Peyer's patch (tissue), 4 donors: ENCODE results near the gene SPDYE4. TPM values are rescaled to one million over a fixed set of nuclear protein-coding genes. Genes with fewer than 3 reads are reported as not detected.

Source experiments
- DNase-seq, 3 donors: peaks; one replicate each; pipeline ENCODE4 v3.0.0-alpha.2; 2017 to 2019
- H3K27ac ChIP-seq, 4 donors: fragments of 200-600 bp; sonication (generic); one replicate each; pipeline ENCODE4 v1.5.1; 2016 to 2019
- H3K27me3 ChIP-seq, 2 donors: fragments of 200-600 bp; sonication (generic); one replicate each; pipeline ENCODE4 v1.5.1; 2019
- H3K36me3 ChIP-seq, 3 donors: fragments of 200-600 bp; sonication (generic); one replicate each; pipeline ENCODE4 v1.5.1; 2016 to 2019
- H3K4me1 ChIP-seq, 4 donors: fragments of 200-600 bp; sonication (generic); one replicate each; pipeline ENCODE4 v1.5.1; 2016 to 2019
- H3K4me3 ChIP-seq, 4 donors: fragments of 200-600 bp; sonication (generic); 1 replicate in 3 of 4; 2 replicates in 1 of 4; pipeline ENCODE4 v1.5.1; 2016 to 2019; ENCODE audit warnings: mild to moderate bottlenecking in 1 of 4
- H3K9me3 ChIP-seq, 4 donors: fragments of 200-600 bp; sonication (generic); one replicate each; pipeline ENCODE4 v1.5.1; 2016 to 2019; ENCODE audit warnings: mild to moderate bottlenecking in 1 of 4
- CTCF ChIP-seq, 6 experiments: fragments of 450-650 bp in 4 of 6; fragments of 200-600 bp in 2 of 6; sonication (generic) in 1 of 6; IDR thresholded peaks; one replicate each; pipeline ENCODE4 v1.5.1; 2017 to 2019; ENCODE audit warnings: antibody characterized with exemption in 6 of 6, mild to moderate bottlenecking in 3 of 6, moderate library complexity in 1 of 6
- POLR2A ChIP-seq, 2 donors: fragments of 450-650 bp; IDR thresholded peaks; one replicate each; pipeline ENCODE4 v1.5.1; 2017; ENCODE audit warnings: antibody characterized with exemption in 2 of 2, mild to moderate bottlenecking in 2 of 2, moderate library complexity in 2 of 2
- total RNA-seq, 4 donors: library from RNA; depleted of rRNA; stranded (reverse); fragments of >200 nt; gene quantifications; one replicate each; pipeline ENCODE4 v1.1.0, GENCODE V29; 2016

The SPDYE4 gene
- total RNA-seq, 4 donors from 2014 or later = not detected

DNA sequence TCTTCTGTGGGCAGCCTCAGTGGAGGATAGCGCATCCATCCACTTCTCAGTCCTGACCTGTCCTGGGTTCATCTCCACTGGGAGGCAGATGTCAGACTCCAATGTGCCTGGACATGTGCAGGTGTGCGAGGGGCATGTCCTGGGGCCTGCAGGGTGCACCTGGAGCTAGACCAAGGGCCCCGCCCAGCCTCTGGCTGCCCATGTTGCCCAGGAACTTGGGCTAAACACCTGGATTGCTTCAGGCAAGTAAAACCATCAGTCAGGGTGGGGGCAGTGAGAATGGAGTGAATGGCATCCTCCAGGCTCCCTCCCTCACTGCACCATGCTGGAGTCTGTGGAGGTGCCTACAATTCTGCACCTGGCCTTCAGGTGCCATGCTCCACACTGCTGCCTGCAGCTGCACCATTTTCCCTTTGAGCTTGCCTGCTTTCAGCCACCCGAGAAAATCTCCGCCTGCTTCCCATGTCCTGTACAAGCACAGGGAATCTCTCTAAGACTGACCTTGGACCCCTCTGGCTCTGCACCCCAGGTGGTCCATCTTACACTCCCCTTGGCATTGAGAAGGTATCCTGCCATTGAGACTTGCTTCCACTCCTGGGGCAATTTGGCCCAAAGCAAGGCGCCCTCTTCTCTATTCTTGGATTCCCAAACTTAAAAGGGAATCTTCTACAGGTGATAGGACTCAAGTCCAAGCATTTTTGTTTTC lies 42.9 kb upstream of the SPDYE4 start:
- H3K9me3 ChIP-seq = no peaks in the 10 kb centered on the region
- TF ChIP-seq POLR2A (IDR thresholded peaks at IDR 0.05) = no peak
- no peak for TF ChIP-seq CTCF (IDR thresholded peaks at IDR 0.05)
- no peak overlapping the region for H3K4me3 ChIP-seq
- no peaks in the 10 kb centered on the region for H3K36me3 ChIP-seq
- no peak for DNase-seq
- peaks cover 0 to 6% (median 0%) of the 10 kb centered on the region in 4 donors for H3K4me1 ChIP-seq
- H3K27ac ChIP-seq = no peak overlapping the region
- no peaks in the 10 kb centered on the region for H3K27me3 ChIP-seq

GRCh38 chr17:8800656-8801055 lies 42.3 kb upstream of the SPDYE4 start:
- no peaks in the 10 kb centered on the region for H3K9me3 ChIP-seq
- no peaks in the 10 kb centered on the region for H3K36me3 ChIP-seq
- H3K27ac ChIP-seq = no peak overlapping the region
- H3K4me1 ChIP-seq = no peaks in the 10 kb centered on the region
- no peaks in the 10 kb centered on the region for H3K27me3 ChIP-seq
- no peak for DNase-seq
- H3K4me3 ChIP-seq = no peak overlapping the region
- TF ChIP-seq POLR2A (IDR thresholded peaks at IDR 0.05) (no peak), CTCF (IDR thresholded peaks at IDR 0.05) (no peak)

- Histone ChIP-seq H3K4me1 (no peaks in the 10 kb centered on the region), H3K36me3 (no peaks in the 10 kb centered on the region), H3K27me3 (no peaks in the 10 kb centered on the region), H3K9me3 (no peaks in the 10 kb centered on the region), H3K27ac (peak overlapping the region in 1 of 4 donors; percentile 46), H3K4me3 (peak overlapping the region in 2 of 4 donors; percentile 48 to 60)
- DNase-seq = no peak
- no peak for TF ChIP-seq CTCF (IDR thresholded peaks at IDR 0.05)
- TF ChIP-seq POLR2A (IDR thresholded peaks at IDR 0.05) = no peak
Observed at GRCh38 chr17:8799570-8800212, 41.3 kb upstream of the SPDYE4 start.

DNA sequence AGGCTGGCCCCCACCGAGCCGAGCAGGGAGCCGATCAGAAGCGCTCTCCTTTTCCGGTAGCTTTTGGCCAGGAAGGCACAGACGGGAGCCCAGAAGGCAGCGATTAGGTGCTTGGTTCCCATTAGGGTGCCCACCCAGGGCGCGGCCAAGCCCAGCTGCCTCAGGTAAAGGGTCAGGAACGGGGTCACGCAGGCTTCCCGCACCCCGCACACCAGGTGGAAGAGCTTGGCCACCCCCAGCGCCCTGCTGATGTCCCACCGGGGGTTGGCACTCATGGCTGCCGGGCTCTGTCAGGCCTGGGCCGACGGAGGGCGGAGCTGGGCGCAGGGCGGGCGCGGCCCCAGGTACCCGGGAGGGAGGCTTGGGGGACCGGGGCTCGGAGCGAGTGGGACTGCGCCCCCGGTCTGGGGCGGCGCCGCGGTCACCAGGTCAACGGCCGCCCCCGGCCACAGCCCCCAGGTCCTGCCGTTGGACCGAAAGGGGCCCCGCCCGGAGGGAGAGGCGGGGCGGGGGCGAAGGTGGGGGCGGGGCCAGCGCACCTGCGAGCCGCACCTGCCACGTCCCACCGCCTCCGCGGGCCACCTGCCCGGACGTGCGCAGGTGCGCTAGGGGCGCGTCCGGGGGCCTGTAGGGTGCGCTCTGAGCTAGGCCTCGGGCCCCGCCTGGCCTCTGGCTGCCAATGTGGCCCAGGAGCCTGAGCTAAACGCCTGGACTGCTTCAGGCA lies 40.7 kb upstream of the SPDYE4 start, which contains the start of gene MFSD6L:
MFSD6L (minus strand) TSS at position 520 of the 724 bp plus-strand sequence; CDS start at position 275, 245 bp downstream.
- DNase-seq = peak in 2 of 3 donors; percentile 73 to 81
- Histone ChIP-seq H3K4me1 (no peaks in the 10 kb centered on the region), H3K36me3 (no peaks in the 10 kb centered on the region), H3K27ac (peak within 1 kb of the TSS in 1 of 4 donors; percentile 49), H3K9me3 (no peaks in the 10 kb centered on the region), H3K27me3 (no peaks in the 10 kb centered on the region), H3K4me3 (peak within 1 kb of the TSS in 3 of 4 donors; percentile 24 to 60 (median 48))
- peak in 3 of 6 experiments; percentile 19 to 33 (median 19) for TF ChIP-seq CTCF (IDR thresholded peaks at IDR 0.05)
- TF ChIP-seq POLR2A (IDR thresholded peaks at IDR 0.05) = no peak

- Histone ChIP-seq H3K4me1 (no peaks in the 10 kb centered on the region), H3K27ac (no peak overlapping the region), H3K27me3 (no peaks in the 10 kb centered on the region), H3K4me3 (peak overlapping the region in 1 of 4 donors; percentile 60), H3K36me3 (no peaks in the 10 kb centered on the region), H3K9me3 (no peaks in the 10 kb centered on the region)
- DNase-seq = no peak
- TF ChIP-seq CTCF (IDR thresholded peaks at IDR 0.05) (no peak), POLR2A (IDR thresholded peaks at IDR 0.05) (no peak)
Observed at GRCh38 chr17:8798176-8798845, 40.0 kb upstream of the SPDYE4 start.
